HG03280 (cell line): Measurements from ENCODE around the gene LHFPL6.

Experiments
- ATAC-seq: cut with Tn5 transposase; IDR thresholded peaks from one replicate; pipeline ENCODE4 v1.9.1; 2021; ENCODE audit warnings: mild to moderate bottlenecking, moderate library complexity; ENCODE audit not compliant: unreplicated experiment

Gene LHFPL6

GRCh38 chr13:39521701-39522100, 81.3 kb downstream of the LHFPL6 start:
- ATAC-seq = no peak

GRCh38 chr13:39516096-39516495, 86.9 kb downstream of the LHFPL6 start:
- no peak for ATAC-seq

GRCh38 chr13:39515224-39515714, 87.7 kb downstream of the LHFPL6 start:
- no peak for ATAC-seq

GRCh38 chr13:39512687-39513086, 90.3 kb downstream of the LHFPL6 start:
- no peak for ATAC-seq

- ATAC-seq = peak; percentile 45
Observed at GRCh38 chr13:39510316-39510695, 92.7 kb downstream of the LHFPL6 start.

GRCh38 chr13:39509616-39510315, 93.2 kb downstream of the LHFPL6 start:
- no peak for ATAC-seq

GRCh38 chr13:39506559-39507390, 96.2 kb downstream of the LHFPL6 start:
- ATAC-seq = no peak

- no peak for ATAC-seq
Observed at GRCh38 chr13:39505151-39505550, 97.8 kb downstream of the LHFPL6 start.

- ATAC-seq = no peak
Observed at GRCh38 chr13:39503048-39503447, 99.9 kb downstream of the LHFPL6 start.

GRCh38 chr13:39501702-39502324, 101.2 kb downstream of the LHFPL6 start:
- no peak for ATAC-seq

- no peak for ATAC-seq
Observed at GRCh38 chr13:39499604-39500003, 103.4 kb downstream of the LHFPL6 start.

GRCh38 chr13:39498471-39499114, 104.4 kb downstream of the LHFPL6 start:
- no peak for ATAC-seq

- ATAC-seq = no peak
Observed at GRCh38 chr13:39496506-39496905, 106.5 kb downstream of the LHFPL6 start.

- no peak for ATAC-seq
Observed at GRCh38 chr13:39494633-39495032, 108.4 kb downstream of the LHFPL6 start.

- no peak for ATAC-seq
Observed at GRCh38 chr13:39494006-39494405, 109.0 kb downstream of the LHFPL6 start.

- ATAC-seq = no peak
Observed at GRCh38 chr13:39490136-39490535, 112.9 kb downstream of the LHFPL6 start.

GRCh38 chr13:39486758-39487157, 116.2 kb downstream of the LHFPL6 start:
- ATAC-seq = no peak

GRCh38 chr13:39485314-39485700, 117.7 kb downstream of the LHFPL6 start:
- no peak for ATAC-seq

GRCh38 chr13:39484506-39485313, 118.3 kb downstream of the LHFPL6 start:
- ATAC-seq = no peak

GRCh38 chr13:39483326-39483725, 119.7 kb downstream of the LHFPL6 start:
- no peak for ATAC-seq
